Stimulated activated CD8-positive, alpha-beta memory T cell treated with anti-CD3 and anti-CD28 coated beads, Interleukin-15, amount 100 ng/mL, for 24 hours (primary cell): ENCODE results near the gene ZIC4.

Experiments
- DNase-seq: peaks from one replicate; pipeline ENCODE4 v3.0.0-alpha.2; 2020; ENCODE audit warnings: low read depth

Gene ZIC4

DNA sequence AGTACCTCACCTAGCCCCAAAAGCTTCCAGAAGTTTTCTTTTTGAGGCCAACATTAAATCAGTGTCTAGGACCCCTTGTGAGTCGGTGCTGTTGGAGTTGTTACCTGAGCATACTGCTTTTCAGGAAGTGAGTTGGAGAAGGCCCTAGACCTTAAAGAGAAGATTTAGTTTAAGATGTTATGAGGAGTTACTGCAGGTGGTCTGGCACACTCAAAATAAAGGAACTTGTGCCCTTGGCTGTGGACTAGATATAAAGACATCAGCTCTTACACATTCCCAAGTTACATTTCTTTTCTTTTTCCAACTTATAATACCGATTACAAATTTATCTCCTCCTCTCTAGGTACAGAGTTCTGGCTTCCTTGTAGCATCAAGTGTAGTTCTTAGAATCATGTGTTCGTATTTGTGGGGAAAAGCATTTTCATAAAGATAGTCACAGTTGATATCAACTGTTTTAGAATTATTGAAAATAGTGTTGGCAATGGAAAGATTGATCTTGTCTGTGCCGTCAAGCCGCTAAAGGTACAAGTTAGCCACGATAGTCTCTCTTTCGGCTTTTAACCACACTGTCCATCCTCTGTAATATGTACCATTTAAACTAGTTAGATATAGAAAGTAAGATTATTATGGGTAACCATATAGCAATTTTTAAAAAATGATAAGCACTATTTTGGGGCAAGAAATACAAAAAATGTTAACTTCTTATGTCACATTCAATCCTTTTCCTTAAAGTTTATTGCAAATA is 11.4 kb upstream of the ZIC4 start:
- no peak for DNase-seq

DNA sequence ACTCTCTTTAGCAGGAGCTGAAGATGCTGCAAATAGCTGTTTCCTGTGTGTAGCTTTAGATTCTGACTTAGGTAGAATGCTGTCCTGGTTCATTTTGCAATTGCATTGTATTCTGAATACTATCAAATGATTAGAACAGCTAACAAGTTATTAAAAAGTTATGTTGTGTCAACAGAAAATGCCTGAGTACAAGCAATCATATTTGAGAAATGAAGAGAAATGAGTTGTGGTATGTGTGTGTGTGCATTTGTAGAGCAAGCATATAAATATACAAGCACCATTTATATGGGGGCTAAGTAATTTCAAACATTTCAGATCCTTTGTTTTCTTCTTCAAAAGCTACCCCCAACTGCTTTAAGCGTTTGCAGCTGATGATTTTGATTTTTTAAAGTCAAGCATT is 10.6 kb upstream of the ZIC4 start:
- DNase-seq: no peak

DNA sequence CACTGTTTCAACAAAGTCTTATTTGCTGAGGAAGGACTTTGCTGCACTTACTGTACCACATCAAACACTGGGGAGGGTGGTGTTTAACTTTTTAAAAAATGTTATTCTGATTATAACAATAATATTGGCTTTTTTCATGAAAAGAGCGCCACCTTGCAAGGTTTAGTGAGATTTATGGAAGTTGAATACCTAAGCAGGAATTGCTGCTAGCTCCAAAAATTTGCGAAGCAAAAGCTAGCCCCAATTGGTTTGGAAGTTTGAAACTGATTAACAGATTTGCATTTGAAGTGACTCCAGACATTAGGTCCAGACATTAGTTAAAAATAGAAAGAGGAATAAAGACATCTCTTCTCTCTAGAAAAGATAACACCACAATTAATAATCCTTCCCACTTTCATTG is 9.5 kb upstream of the ZIC4 start:
- no peak for DNase-seq

DNA sequence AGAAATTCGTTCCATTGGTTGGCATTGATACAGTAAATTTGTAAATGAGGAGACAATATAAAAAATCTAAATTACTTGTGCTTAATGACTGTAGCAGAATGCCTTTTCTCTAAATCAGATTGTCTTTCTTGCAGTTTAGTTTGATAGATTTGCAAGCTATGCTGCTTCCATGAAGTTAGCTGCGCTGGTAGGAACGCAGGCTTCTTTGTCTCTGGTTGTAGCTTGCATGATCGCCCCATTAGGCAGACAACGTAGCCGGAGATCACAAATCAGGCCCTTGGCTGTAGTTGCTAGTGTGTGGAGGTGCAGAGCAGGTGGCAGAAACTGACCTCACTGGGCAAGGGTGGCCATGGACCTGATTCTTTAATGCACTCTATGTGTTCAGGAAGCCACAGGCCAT is 8.9 kb upstream of the ZIC4 start:
- no peak for DNase-seq

DNA sequence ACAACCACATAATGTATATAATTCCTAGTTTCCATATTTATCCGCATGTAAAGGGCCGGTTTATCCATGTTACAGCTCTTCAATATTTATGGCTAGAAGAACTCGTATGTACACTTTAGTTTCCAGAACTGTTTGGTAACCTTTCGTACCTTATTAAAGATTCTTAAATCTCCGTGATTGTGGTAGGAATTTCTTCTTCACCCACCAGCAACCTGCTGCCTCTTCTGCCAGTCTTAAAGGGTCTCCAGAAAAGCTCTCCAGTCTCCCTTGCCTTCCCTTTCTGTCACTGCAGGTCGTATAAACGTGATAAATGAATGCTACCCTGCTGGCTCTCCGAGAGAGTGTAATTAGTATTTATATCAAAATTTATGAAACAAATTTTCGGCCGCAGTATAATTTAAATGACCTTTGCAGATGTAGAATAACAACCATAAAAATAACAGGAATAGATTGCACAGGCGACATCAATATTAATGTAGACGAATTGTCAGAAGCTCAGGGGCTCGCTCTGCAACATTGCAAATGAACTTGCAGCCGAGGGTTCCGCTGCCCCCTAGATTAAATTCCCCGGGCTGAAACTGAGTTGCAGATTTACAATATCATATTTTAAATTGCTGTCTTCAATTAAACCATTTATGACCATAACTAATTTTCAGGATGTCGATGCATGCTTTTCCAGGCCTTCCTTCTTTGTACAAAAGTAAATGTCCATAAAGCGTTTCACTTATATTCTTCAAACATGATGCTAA is 8.2 kb upstream of the ZIC4 start:
- no peak for DNase-seq

DNA sequence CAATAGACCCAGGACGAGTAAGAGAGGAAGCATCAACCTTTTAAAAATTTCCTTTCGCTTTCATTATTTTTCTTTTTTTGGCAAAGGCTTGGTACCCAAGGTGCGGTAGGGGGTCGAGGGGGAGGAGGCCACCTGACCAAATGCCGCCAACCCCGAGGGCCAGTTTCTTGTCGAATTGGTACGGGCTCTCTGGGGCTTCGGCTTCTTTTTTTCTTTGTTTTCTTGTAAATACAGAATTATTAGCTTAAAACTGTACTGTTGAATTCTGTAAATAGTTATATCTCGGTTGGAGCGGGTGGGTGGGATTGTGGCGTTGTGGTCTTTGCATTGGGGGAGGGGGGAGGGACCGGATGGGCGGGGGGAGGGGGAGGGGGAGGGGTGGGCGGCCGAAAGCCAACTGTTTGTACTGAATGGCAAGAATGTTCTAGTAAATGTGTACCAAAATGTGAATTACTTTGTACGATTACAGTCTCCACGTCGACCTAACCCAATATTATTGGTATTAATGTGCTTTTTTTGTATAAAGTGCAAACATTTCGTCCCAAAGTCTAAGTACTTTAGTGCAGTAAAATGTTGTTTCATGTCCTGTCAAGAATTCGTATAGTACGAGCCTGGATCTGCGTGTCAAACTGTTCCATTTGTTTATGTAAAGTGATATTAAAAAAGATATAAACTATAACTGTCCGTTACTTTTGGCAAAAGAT is 7.5 kb upstream of the ZIC4 start:
- DNase-seq: no peak

DNA sequence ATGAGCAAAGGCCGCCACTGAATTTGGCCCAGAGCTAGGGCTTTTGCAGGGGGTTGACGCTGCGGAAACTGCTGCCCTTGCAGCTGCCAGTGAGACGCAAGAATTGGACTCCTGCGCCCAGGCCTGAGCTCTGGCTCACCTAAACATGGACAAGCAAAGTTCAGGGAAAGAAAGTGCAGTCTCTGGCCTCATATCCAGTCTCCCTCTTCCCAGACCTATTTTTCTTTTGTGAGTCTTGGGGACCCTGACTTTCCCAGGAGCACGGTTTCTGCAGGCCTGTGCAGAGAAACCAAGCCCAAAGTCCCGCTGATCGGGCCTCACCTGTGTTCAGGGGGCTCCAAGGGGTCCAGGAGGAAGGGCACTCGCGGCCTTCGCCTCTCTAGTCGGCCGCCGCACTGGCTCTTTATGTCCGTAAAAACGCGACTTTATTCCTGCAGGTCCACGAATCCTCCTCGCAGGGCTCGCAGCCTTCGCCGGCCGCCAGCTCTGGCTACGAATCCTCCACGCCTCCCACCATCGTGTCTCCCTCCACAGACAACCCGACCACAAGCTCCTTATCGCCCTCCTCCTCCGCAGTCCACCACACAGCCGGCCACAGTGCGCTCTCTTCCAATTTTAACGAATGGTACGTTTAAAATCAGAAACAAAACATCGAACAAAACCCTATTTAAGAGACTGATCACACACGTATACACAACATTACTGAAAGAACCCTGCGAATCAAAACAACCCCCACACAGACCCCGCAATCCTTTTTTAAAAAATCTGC is 6.8 kb upstream of the ZIC4 start:
- no peak for DNase-seq

DNA sequence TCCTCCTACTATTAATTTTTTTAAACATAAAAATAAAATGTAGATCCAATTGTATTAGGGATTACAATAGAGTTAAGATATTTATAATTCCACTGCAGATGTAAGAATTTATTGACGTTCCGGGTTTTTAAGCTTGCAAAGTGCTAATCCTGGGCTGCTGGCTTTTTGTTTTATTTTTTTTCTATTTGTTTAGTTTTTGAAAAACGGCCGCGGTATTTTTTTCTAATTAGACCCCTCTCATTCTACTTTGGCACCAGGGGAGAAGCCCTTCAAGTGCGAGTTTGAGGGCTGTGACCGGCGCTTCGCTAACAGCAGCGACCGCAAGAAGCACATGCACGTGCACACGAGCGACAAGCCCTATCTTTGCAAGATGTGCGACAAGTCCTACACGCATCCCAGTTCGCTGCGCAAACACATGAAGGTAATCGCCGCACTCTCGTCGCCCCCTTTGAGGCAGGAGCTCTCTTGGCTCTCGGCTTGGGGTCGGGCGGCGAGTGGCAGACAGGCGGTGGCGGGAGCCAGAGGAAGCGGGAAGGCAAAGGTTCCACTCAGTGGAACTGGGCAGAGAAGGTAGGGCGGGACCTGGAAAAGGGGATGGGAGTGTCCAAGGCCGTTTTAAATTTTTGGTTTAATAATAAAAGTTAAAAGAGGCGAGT is 6.0 kb upstream of the ZIC4 start:
- DNase-seq: no peak

DNA sequence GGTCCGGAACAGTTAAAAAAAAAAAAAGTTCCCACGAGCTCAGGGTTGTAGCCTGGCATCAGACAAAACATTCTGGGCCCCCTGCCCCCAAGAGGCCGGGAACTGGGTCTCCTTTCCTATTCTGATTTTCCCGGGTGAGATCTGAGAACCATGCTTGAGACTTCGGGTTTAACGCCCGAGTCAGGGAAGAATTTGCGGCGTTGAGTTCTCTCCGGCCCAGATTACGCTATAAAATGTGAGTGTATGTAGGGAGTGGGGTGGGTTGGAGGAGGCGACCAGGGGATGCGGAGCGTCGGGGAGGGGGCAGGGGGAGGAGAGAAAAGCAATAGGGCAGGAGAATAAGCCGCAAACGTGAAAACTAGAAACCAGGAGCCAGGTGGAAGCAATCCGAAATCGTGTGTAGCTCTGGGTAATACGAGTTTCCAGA is 5.5 kb upstream of the ZIC4 start:
- DNase-seq: no peak

DNA sequence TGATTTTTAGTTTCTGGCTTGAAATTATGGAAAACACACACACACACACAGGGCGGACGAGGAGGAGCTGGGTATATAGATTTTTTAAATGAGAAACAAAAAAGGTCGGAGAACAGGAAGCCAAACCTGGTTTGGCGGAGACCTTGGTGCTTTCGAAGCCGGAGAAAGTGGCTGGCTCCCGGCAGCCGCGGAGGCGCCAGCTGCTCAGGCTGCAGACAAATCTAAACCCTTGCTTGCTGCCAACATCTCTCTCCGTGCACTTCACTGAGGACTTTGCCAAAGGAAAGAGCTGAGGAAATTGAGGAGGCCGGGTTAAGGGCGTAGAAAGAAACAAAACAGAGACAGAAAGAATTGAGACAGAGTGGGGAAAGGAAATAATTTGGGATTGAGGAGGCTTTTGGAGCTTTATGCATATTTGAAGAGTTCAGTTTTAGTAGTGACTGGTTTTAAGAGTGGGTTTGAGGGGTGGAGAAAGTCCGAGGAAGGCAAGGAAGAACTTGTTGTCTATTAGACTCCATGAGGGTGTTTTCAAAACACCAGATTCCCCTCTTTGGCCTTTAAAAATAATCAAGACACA is 5.0 kb upstream of the ZIC4 start:
- DNase-seq: no peak

DNA sequence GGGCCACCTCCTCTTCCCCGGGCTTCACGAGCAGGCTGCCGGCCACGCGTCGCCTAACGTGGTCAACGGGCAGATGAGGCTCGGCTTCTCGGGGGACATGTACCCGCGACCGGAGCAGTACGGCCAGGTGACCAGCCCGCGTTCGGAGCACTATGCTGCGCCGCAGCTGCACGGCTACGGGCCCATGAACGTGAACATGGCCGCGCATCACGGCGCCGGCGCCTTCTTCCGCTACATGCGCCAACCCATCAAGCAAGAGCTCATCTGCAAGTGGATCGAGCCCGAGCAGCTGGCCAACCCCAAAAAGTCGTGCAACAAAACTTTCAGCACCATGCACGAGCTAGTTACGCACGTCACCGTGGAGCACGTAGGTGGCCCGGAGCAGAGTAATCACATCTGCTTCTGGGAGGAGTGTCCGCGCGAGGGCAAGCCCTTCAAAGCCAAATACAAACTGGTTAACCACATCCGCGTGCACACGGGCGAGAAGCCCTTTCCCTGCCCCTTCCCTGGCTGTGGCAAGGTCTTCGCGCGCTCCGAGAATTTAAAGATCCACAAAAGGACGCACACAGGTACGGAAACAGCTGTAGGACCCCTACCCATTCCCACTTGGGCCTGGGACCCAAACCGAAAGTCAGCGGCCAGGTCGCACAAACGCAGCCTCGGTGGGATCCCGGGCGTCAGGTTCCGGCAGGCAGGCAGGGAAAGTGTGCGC is 4.3 kb upstream of the ZIC4 start:
- no peak for DNase-seq

DNA sequence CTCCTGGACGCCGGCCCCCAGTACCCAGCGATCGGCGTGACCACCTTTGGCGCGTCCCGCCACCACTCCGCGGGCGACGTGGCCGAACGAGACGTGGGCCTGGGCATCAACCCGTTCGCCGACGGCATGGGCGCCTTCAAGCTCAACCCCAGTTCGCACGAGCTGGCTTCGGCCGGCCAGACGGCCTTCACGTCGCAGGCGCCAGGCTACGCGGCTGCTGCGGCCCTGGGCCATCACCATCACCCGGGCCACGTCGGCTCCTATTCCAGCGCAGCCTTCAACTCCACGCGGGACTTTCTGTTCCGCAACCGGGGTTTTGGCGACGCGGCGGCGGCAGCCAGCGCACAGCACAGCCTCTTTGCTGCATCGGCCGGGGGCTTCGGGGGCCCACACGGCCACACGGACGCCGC is 3.8 kb upstream of the ZIC4 start:
- no peak for DNase-seq

DNA sequence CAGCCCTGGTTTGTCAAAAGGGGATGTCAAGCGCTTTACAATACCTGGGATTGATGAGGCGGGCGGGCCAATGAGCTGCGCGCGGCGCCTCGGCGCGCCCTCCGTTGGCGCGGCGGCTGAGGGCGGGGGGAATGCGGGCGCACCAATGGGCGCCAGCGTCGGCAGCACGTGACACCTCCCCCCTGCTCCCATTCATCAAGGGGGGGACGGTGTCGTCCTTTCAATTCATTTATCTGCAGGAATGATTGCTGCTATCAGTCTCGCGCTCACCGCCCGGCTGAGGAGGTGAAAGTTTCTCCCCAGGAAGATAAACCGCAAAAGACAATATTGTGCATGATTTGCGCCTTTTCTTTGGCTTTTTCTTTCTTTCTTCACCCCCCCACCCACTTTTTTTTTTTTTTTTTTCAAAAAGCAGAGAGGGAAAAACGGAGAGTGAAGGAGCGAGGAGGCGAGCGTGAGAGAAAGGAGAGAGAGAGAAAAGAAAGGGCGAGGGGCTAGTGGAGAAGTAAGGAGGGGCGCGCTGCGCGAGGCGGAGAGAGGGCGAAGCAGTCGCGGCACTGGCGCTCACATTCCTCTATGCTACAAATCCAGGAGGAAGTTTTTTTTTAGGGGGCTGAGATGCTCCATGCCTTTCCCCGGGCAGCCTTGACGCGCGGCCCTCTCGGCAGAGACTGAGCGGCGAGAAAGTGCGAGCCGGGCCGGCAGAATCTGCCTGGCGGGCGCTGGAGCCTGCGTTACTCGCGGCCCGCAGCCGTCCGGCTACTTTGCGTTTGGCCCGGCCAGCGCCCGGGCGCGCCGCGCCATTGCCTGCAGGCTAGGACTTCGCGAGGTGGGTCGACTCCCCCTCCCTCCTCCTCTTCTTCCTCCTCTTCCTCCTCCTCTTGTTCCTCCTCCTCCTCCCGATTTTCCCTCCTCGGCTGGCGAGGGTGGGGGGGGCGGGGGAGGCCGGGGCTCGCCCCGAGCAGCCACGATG is 3.1 kb upstream of the ZIC4 start, which contains the start of gene ZIC1:
ZIC1 (plus strand) TSS at position 223 of the 973 bp plus-strand sequence; CDS start at position 971, 748 bp downstream.
- no peak for DNase-seq

DNA sequence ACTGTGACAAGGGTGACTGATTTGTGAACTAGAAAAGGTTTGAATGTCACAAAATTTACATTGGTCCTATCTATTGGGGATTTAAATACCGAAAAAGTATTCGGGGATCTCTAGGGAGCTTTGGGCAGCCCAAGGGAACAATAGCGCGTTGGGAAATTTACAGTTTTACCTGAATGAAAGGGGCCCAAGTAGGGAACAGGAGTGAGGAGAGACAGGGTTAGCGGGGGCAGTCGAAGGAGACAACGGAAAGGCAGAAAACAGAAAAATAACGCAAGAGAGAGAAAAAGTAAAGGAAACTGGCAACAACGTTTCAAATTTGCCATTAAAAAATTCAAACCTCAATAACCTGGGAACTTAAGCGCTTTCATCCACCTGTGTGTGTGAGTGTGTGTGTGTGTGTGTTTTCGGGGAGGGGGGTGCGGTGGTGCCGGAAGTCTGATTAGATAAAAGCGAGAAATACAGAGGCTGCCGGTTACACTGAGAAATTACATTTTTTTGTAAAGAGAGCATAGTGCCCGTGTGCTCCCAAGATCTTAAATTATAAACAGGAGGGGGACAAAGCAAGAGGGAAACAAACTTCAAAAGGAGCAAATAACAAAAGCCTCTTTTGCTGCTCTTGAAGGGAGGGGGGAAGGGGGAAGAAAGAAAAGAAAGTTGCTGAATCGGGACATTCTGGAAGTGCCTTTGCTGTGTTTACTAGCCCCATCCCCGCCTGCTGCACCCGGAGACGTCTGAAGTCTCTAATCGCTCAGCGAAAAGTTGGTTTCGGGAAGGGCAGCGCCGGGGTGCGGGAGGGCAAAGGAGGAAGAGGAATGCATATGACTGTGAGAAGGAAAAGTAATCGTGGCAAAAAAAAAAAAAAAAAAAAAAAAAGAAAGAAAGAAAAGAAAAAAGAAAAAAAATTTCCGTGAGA is 2.1 kb upstream of the ZIC4 start:
- no peak for DNase-seq

DNA sequence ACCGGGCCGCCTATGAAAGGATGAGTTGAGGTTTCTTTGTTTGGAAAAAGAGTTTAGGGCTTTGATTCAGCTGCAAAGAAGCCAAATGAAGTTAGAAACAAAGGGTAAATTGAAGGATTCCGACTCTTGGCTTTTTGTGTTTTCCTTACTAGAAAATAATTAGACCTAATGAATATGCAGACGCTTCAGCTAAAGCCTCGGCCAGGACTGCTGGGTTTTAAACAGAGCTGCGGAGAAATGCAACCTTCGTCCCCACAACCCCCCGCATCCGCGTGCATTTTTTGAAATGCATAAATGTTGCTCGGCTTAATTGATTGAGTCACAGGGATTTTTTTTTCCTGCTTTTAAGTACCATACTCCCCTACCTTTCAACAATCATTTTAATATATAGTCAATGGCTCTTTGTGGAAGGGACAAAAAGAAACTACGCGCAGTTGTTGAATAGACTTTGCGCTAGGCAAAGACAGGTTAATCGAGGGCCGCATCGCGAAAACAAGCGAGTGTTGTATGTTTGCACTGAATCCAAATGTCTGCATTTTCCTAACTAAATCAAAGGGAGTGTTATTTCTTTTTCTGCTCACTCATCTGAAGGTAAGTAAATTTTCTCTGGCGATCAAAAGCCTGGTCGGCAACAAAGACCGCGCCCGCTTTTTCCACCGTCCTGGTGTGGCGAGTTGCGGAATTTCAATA is 1.3 kb upstream of the ZIC4 start:
- DNase-seq: no peak

DNA sequence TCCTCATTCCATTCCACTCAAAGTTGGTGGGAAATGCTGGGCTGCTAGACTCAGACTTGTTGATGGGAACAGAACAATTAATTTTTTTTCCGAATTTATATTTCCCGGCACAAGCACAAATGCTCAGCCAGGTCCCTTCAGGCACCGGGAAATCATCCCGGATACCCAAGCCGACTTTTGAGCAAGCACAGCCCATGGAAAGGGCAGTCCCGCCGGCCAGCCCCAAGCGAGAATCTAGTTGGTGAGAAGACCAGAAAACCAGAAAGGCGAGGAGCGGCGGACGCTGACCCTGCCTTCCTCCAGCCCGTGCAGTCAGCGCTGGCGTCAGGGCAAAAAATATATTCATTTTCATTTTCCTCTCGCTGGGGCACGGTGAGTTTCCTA is 763 bp upstream of the ZIC4 start:
- DNase-seq: no peak

DNA sequence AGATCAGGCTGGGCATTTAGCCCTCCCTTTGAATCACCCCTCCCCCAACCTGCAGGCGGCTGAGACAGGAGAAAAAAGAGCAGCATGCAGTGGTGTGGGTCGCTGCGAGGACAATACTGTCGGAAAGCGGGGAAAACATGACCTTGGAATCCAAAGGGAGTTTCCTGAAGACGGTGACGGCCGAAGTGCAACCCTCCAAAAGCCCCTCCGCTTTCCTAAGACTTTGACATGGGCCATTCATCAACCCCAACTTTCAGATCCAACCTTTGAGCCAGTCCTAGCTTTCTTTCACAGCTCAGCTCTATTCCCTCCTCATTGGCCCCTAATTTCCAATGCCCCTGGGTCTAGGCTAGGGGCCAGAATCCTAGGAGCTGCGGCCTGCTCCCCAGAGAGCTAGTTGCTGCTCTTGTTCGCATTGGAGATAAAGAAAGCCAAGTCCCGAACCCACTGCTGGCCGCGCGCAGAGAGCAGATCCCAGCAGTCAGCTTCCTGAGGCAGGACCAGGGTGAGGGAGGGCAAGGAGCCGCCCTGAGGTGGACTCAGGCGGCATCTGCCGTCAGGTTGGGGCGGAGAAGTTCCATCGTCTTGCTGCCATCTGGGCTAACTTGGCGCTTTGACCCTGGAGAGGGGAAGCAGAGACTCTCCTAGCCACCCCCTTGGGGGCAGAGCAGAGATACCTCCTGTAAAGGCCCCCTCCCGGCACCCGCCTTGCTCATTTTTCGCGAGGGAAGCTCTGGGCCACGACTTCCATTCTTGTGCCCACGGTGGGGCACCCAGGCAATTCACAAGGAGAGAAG is 914 bp downstream of the ZIC4 start:
- no peak for DNase-seq
